ENCODE data around the gene HYAL3. TPM values are rescaled to one million over a fixed set of nuclear protein-coding genes. Genes with fewer than 3 reads are reported as not detected.

Gene HYAL3
- total and polyA plus RNA-seq, 2 experiments from 2014 or later = 2.4 to 7.1 TPM

DNA sequence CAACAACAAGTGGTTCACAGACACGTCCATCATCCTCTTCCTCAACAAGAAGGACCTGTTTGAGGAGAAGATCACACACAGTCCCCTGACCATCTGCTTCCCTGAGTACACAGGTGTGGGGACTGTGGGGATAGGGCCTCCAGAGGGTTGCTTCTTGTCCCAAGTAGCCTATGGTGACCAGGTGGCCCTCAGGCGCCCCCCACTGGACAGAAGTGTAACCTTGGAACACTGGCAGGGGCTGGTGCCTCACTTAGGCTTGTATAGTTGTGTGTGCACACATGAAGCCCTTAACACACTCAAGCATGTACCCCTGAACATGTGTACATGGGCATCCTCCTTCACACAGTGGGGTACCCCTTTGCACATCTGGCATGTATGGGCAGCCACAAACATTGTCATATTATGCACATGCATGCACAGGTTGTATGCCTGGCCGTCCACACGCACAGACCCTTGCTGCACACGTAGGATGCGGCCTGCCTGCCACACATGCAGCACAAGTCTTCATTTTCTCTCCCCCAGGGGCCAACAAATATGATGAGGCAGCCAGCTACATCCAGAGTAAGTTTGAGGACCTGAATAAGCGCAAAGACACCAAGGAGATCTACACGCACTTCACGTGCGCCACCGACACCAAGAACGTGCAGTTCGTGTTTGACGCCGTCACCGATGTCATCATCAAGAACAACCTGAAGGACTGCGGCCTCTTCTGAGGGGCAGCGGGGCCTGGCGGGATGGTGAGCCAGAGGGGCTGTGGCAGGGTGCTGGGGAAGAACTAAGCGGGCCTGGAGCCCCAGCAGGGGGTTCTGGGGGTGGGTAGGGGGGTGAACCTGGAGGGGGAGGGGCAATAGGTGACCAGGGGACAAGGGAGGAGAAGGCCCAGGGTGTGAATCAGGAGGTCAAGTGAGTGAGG lies 42.0 kb downstream of the HYAL3 start:
- DNase-seq (ENCODE audit: low spot score) = peak; percentile 82
- peak overlapping the region; percentile 67; the same call in 1 of the 2 replicates for H3K27ac Mint-ChIP-seq

DNA sequence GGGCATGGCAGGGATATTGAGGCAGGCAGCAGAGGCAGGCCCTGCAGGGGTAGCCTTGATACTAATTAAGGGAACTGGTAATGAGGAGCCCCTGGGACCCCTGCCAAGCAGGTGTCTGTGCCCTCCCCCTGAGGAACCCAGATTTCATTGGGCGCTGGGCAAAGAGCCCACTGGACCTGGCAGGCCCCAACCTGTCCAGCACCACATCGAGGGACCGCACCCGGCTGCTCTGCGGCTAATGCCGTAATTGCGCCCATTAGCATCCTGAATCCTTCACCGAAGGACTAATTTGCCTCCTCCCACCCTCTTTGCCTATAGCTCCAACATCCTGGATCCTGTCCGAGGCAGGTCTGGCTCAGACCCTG lies 44.0 kb downstream of the HYAL3 start:
- no peak overlapping the region for H3K4me2 ChIP-seq
- H3K9me2 ChIP-seq (ENCODE audit: insufficient read depth) = no peaks in the 10 kb centered on the region
- Mint-ChIP-seq H3K36me3 (ENCODE audit: low read depth) (peaks cover 55% of the 10 kb centered on the region), H3K27ac (no peak overlapping the region), H3K4me1 (peaks cover 24% of the 10 kb centered on the region), H3K4me3 (no peak overlapping the region), H3K9me3 (no peaks in the 10 kb centered on the region; the same call in 2 of the 3 replicates), H3K27me3 (ENCODE audit: insufficient read depth, low read depth, poor library complexity) (peaks cover 14% of the 10 kb centered on the region)
- 0 out of 2 replicates have a peak overlapping the region, but pooled peaks have one; percentile 45 for H3K27ac ChIP-seq (ENCODE audit: low read depth)
- ATAC-seq (no peak), DNase-seq (ENCODE audit: low spot score) (no peak)
- peaks cover 13% of the 10 kb centered on the region; the same call in 1 of the 2 replicates for H4K20me1 ChIP-seq (replicated peaks; ENCODE audit: insufficient read depth)
- H2AFZ ChIP-seq = no peak overlapping the region
- H3K4me3 ChIP-seq = no peak overlapping the region
- H3F3A ChIP-seq (replicated peaks; ENCODE audit: low read depth) = peaks cover 23% of the 10 kb centered on the region
- no peak for TF ChIP-seq CREB1 (CRISPR knock-in tag; IDR thresholded peaks at IDR 0.05; ENCODE audit: low read depth)
- TF ChIP-seq POLR2AphosphoS5 (IDR thresholded peaks at IDR 0.05; ENCODE audit: low read depth) = no peak
- H3K36me3 ChIP-seq (ENCODE audit: insufficient read depth) = peaks cover 14% of the 10 kb centered on the region
- no peaks in the 10 kb centered on the region for H3K27me3 ChIP-seq (ENCODE audit: insufficient read depth)
- H3K4me1 ChIP-seq (ENCODE audit: insufficient read depth) = peaks cover 6% of the 10 kb centered on the region; the same call in 1 of the 2 replicates
- peaks cover 11% of the 10 kb centered on the region for H3K79me2 ChIP-seq (replicated peaks; ENCODE audit: insufficient read depth)

More for the DNA sequence above, 42.0 kb downstream of the HYAL3 start:
- Histone ChIP-seq H3K79me2 (replicated peaks; ENCODE audit: insufficient read depth) (no peaks in the 10 kb centered on the region), H3K36me3 (ENCODE audit: insufficient read depth) (peaks cover 14% of the 10 kb centered on the region), H3K27me3 (ENCODE audit: insufficient read depth) (no peaks in the 10 kb centered on the region), H3K4me1 (ENCODE audit: insufficient read depth) (peaks cover 16% of the 10 kb centered on the region), H3K4me3 (no peak overlapping the region), H2AFZ (no peak overlapping the region), H3K27ac (ENCODE audit: low read depth) (no peak overlapping the region), H4K20me1 (replicated peaks; ENCODE audit: insufficient read depth) (no peaks in the 10 kb centered on the region; the same call in 1 of the 2 replicates), H3K9me2 (ENCODE audit: insufficient read depth) (no peaks in the 10 kb centered on the region), H3F3A (replicated peaks; ENCODE audit: low read depth) (peaks cover 30% of the 10 kb centered on the region), H3K4me2 (no peak overlapping the region)
- Mint-ChIP-seq H3K36me3 (ENCODE audit: low read depth) (peaks cover 51% of the 10 kb centered on the region), H3K9me3 (no peaks in the 10 kb centered on the region; the same call in 2 of the 3 replicates), H3K4me3 (no peak overlapping the region), H3K27me3 (ENCODE audit: insufficient read depth, low read depth, poor library complexity) (peaks cover 17% of the 10 kb centered on the region), H3K4me1 (peaks cover 28% of the 10 kb centered on the region)
- TF ChIP-seq POLR2AphosphoS5 (IDR thresholded peaks at IDR 0.05; ENCODE audit: low read depth) = no peak
- TF ChIP-seq, protein P1, sequence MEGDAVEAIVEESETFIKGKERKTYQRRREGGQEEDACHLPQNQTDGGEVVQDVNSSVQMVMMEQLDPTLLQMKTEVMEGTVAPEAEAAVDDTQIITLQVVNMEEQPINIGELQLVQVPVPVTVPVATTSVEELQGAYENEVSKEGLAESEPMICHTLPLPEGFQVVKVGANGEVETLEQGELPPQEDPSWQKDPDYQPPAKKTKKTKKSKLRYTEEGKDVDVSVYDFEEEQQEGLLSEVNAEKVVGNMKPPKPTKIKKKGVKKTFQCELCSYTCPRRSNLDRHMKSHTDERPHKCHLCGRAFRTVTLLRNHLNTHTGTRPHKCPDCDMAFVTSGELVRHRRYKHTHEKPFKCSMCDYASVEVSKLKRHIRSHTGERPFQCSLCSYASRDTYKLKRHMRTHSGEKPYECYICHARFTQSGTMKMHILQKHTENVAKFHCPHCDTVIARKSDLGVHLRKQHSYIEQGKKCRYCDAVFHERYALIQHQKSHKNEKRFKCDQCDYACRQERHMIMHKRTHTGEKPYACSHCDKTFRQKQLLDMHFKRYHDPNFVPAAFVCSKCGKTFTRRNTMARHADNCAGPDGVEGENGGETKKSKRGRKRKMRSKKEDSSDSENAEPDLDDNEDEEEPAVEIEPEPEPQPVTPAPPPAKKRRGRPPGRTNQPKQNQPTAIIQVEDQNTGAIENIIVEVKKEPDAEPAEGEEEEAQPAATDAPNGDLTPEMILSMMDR (conservative IDR thresholded peaks at IDR 0.05; ENCODE audit: low read depth in 2 of 2) = peak; percentile 76 to 85
- peak; percentile 9 for ATAC-seq

GRCh38 chr3:50254577-50255250 lies 44.5 kb downstream of the HYAL3 start:
- Mint-ChIP-seq H3K27ac (peak overlapping the region; percentile 75), H3K27me3 (ENCODE audit: insufficient read depth, low read depth, poor library complexity) (peaks cover 14% of the 10 kb centered on the region), H3K4me3 (no peak overlapping the region), H3K9me3 (no peaks in the 10 kb centered on the region; the same call in 2 of the 3 replicates), H3K4me1 (peaks cover 25% of the 10 kb centered on the region), H3K36me3 (ENCODE audit: low read depth) (peaks cover 55% of the 10 kb centered on the region)
- ATAC-seq (no peak), DNase-seq (ENCODE audit: low spot score) (peak; percentile 60)
- peaks cover 6% of the 10 kb centered on the region; the same call in 1 of the 2 replicates for H3K4me1 ChIP-seq (ENCODE audit: insufficient read depth)
- H3K27me3 ChIP-seq (ENCODE audit: insufficient read depth) = no peaks in the 10 kb centered on the region
- H3K36me3 ChIP-seq (ENCODE audit: insufficient read depth) = peaks cover 14% of the 10 kb centered on the region
- no peak overlapping the region for H2AFZ ChIP-seq
- peaks cover 18% of the 10 kb centered on the region; the same call in 1 of the 2 replicates for H4K20me1 ChIP-seq (replicated peaks; ENCODE audit: insufficient read depth)
- H3F3A ChIP-seq (replicated peaks; ENCODE audit: low read depth) = peaks cover 22% of the 10 kb centered on the region
- H3K9me2 ChIP-seq (ENCODE audit: insufficient read depth) = no peaks in the 10 kb centered on the region
- peak overlapping the region; percentile 50; the same call in 1 of the 2 replicates for H3K27ac ChIP-seq (ENCODE audit: low read depth)
- H3K4me2 ChIP-seq = no peak overlapping the region
- H3K79me2 ChIP-seq (replicated peaks; ENCODE audit: insufficient read depth) = peaks cover 15% of the 10 kb centered on the region
- H3K4me3 ChIP-seq = no peak overlapping the region
- TF ChIP-seq, protein P1 (conservative IDR thresholded peaks at IDR 0.05; ENCODE audit: low read depth in 2 of 2) = no peak
- TF ChIP-seq CREB1 (CRISPR knock-in tag; IDR thresholded peaks at IDR 0.05; ENCODE audit: low read depth) (no peak), ETS1 (IDR thresholded peaks at IDR 0.05) (no peak), NANOG (IDR thresholded peaks at IDR 0.05; ENCODE audit: borderline replicate concordance) (no peak)
- TF ChIP-seq, protein P2, sequence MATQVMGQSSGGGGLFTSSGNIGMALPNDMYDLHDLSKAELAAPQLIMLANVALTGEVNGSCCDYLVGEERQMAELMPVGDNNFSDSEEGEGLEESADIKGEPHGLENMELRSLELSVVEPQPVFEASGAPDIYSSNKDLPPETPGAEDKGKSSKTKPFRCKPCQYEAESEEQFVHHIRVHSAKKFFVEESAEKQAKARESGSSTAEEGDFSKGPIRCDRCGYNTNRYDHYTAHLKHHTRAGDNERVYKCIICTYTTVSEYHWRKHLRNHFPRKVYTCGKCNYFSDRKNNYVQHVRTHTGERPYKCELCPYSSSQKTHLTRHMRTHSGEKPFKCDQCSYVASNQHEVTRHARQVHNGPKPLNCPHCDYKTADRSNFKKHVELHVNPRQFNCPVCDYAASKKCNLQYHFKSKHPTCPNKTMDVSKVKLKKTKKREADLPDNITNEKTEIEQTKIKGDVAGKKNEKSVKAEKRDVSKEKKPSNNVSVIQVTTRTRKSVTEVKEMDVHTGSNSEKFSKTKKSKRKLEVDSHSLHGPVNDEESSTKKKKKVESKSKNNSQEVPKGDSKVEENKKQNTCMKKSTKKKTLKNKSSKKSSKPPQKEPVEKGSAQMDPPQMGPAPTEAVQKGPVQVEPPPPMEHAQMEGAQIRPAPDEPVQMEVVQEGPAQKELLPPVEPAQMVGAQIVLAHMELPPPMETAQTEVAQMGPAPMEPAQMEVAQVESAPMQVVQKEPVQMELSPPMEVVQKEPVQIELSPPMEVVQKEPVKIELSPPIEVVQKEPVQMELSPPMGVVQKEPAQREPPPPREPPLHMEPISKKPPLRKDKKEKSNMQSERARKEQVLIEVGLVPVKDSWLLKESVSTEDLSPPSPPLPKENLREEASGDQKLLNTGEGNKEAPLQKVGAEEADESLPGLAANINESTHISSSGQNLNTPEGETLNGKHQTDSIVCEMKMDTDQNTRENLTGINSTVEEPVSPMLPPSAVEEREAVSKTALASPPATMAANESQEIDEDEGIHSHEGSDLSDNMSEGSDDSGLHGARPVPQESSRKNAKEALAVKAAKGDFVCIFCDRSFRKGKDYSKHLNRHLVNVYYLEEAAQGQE (IDR thresholded peaks at IDR 0.05; ENCODE audit: unreplicated experiment) = no peak

Data from GM23338 (cell line).